Uterus (tissue), 2 donors: ENCODE results near the gene SH3PXD2A.

Source experiments
- POLR2A ChIP-seq, 2 donors: fragments of 450-650 bp; IDR thresholded peaks; one replicate each; pipeline ENCODE4 v1.6.1; 2016; ENCODE audit warnings: antibody characterized with exemption in 2 of 2, mild to moderate bottlenecking in 1 of 2, moderate library complexity in 1 of 2
- TF ChIP-seq, protein P1 (sequence below), 4 experiments: fragments of 200-600 bp in 2 of 4; fragments of 450-650 bp in 2 of 4; sonication (generic) in 2 of 4; IDR thresholded peaks; one replicate each; pipeline ENCODE4 v1.5.1; 2016 to 2019; ENCODE audit warnings: antibody characterized with exemption in 4 of 4, mild to moderate bottlenecking in 2 of 4, moderate library complexity in 1 of 4

DNA sequence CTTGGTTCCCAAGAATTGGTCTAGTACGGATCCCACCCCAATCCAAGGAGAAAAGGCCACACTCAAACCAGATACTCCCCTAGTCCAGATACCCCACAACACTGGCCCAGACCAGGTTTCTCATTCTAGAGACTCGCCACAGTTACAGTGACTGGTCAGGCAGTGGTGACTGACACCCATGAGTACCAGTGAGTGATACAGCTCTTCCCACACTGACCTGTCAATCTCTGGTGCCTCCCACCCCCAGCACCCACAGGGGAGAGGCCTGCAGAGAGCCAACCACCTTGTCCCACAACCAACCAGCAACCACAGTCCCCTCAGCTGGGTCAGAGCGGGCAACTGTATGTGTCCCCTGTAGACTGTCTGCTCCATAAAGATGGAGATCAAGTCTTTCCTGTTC lies 209.1 kb downstream of the SH3PXD2A start:
- TF ChIP-seq POLR2A (IDR thresholded peaks at IDR 0.05), result no peak
- TF ChIP-seq, protein P1, sequence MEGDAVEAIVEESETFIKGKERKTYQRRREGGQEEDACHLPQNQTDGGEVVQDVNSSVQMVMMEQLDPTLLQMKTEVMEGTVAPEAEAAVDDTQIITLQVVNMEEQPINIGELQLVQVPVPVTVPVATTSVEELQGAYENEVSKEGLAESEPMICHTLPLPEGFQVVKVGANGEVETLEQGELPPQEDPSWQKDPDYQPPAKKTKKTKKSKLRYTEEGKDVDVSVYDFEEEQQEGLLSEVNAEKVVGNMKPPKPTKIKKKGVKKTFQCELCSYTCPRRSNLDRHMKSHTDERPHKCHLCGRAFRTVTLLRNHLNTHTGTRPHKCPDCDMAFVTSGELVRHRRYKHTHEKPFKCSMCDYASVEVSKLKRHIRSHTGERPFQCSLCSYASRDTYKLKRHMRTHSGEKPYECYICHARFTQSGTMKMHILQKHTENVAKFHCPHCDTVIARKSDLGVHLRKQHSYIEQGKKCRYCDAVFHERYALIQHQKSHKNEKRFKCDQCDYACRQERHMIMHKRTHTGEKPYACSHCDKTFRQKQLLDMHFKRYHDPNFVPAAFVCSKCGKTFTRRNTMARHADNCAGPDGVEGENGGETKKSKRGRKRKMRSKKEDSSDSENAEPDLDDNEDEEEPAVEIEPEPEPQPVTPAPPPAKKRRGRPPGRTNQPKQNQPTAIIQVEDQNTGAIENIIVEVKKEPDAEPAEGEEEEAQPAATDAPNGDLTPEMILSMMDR (IDR thresholded peaks at IDR 0.05), result no peak
